HepG2 (cell line): ENCODE data around the gene ZBTB46. TPM values are rescaled to one million over a fixed set of nuclear protein-coding genes. Genes with fewer than 3 reads are reported as not detected.

Source experiments
- AKNA ChIP-seq: sonication (generic); formaldehyde crosslinking; IDR thresholded peaks from 2 replicates; pipeline ENCODE4 v1.4.0; 2020; ENCODE audit warnings: missing genetic modification reagents, borderline replicate concordance
- ATM ChIP-seq: fragments of 450-650 bp; IDR thresholded peaks from 2 replicates; pipeline ENCODE4 v1.7.1; 2017; ENCODE audit warnings: mild to moderate bottlenecking, borderline replicate concordance
- CTCF ChIP-seq: sonication (generic); formaldehyde crosslinking; IDR thresholded peaks from 2 replicates; pipeline ENCODE4 v1.5.0; 2020; ENCODE audit warnings: mild to moderate bottlenecking, missing genetic modification reagents, moderate library complexity
- GRHL1 ChIP-seq: sonication (generic); formaldehyde crosslinking; conservative IDR thresholded peaks from 2 replicates; pipeline ENCODE4 v1.8.0; 2022; ENCODE audit warnings: missing genetic modification reagents
- IRF2 ChIP-seq: IDR thresholded peaks from 2 replicates; pipeline ENCODE4 v1.6.1; 2018; ENCODE audit warnings: missing genetic modification reagents, missing compliant biosample characterization
- KLF16 ChIP-seq, 2 experiments: sonication (generic) in 1 of 2; formaldehyde crosslinking in 1 of 2; IDR thresholded peaks; 2 replicates each; pipeline versions ENCODE4 v1.6.1 to v1.8.0; 2016 to 2023; ENCODE audit warnings: missing genetic modification reagents in 2 of 2, missing compliant biosample characterization in 1 of 2
- PCBP1 ChIP-seq: fragments of 200-400 bp; formaldehyde crosslinking; IDR thresholded peaks from 2 replicates; pipeline ENCODE4 v1.6.1; 2017; ENCODE audit warnings: mild to moderate bottlenecking, low read depth, low read length, borderline replicate concordance
- SNAPC4 ChIP-seq: sonication (generic); formaldehyde crosslinking; IDR thresholded peaks from 2 replicates; pipeline ENCODE4 v1.4.0; 2020; ENCODE audit warnings: mild to moderate bottlenecking, missing genetic modification reagents
- TBX3 ChIP-seq: fragments of 450-650 bp; IDR thresholded peaks from 2 replicates; pipeline ENCODE4 v1.6.1; 2017; ENCODE audit warnings: antibody characterized with exemption, mild to moderate bottlenecking, inconsistent platforms, borderline replicate concordance
- USF2 ChIP-seq, 2 experiments: sonication (generic) in 1 of 2; formaldehyde crosslinking in 1 of 2; IDR thresholded peaks; 2 replicates each; pipeline versions ENCODE4 v1.5.1 to v1.6.1; 2011 to 2020; ENCODE audit warnings: borderline replicate concordance in 1 of 2, low read depth in 1 of 2, low read length in 1 of 2, mild to moderate bottlenecking in 1 of 2, missing genetic modification reagents in 1 of 2, moderate library complexity in 1 of 2
- ZNF253 ChIP-seq: sonication (generic); formaldehyde crosslinking; IDR thresholded peaks from 2 replicates; pipeline ENCODE4 v1.8.0; 2022; ENCODE audit warnings: mild to moderate bottlenecking, missing genetic modification reagents, borderline replicate concordance
- polyA plus RNA-seq, 8 experiments: library from polyadenylated mRNA; depleted of rRNA in 3 of 8; stranded (reverse) in 7 of 8; unstranded in 1 of 8; fragments of >200 nt; fragmentation: Illumina TruSeq in 4 of 8; extraction: Trizol in 4 of 8; gene quantifications; 2 replicates each; pipeline versions ENCODE4 v1.2.1 to v1.2.3, GENCODE V29; 2011 to 2016; ENCODE audit warnings: low read depth in 4 of 8, missing spikeins in 1 of 8, mixed read lengths in 1 of 8; ENCODE audit not compliant: insufficient read depth in 1 of 8
- total RNA-seq, 5 experiments: library from RNA; depleted of rRNA; stranded (reverse); fragments of >200 nt; fragmentation: Illumina TruSeq; extraction: Trizol; gene quantifications; 2 replicates each; pipeline ENCODE4 v1.2.3, GENCODE V29; 2016; ENCODE audit warnings: low read depth in 1 of 5

The ZBTB46 gene
- total and polyA plus RNA-seq, 2 of the 13 experiments (the other 11 are each of a cell fraction or from before 2014, with no cell fraction given) = 1.6 to 13.5 TPM

GRCh38 chr20:63846128-63846771, 15.2 kb upstream of the ZBTB46 start (continued):
- peak; percentile 56; the same call in 1 of the 2 replicates for TF ChIP-seq SNAPC4 (CRISPR knock-in tag)
- TF ChIP-seq CTCF (CRISPR knock-in tag) = peak; percentile 30
- TF ChIP-seq AKNA (CRISPR knock-in tag) = no peak
- no peak for TF ChIP-seq TBX3
- TF ChIP-seq KLF16 (CRISPR knock-in tag; IDR thresholded peaks at IDR 0.05) = peak in 1 of 2 experiments; percentile 49; a peak in 1 of 4 replicates
- no peak for TF ChIP-seq IRF2
- TF ChIP-seq ATM = no peak
- no peak for TF ChIP-seq GRHL1 (CRISPR knock-in tag)
- TF ChIP-seq USF2 (IDR thresholded peaks at IDR 0.05; ENCODE audit: low read depth, low read length) = no peak
- no peak for TF ChIP-seq USF2 (CRISPR knock-in tag; IDR thresholded peaks at IDR 0.05; ENCODE audit: borderline replicate concordance)
- no peak for TF ChIP-seq ZNF253 (CRISPR knock-in tag)
- TF ChIP-seq PCBP1 = no peak; the same call in 1 of the 2 replicates
